ENCODE measurements around the gene LLGL2.
"Not testable (repeated sequence)": the region's sequence is repeated elsewhere in the genome, so short reads cannot be mapped to it uniquely, and the experiment has no call there.

The LLGL2 gene

DNA sequence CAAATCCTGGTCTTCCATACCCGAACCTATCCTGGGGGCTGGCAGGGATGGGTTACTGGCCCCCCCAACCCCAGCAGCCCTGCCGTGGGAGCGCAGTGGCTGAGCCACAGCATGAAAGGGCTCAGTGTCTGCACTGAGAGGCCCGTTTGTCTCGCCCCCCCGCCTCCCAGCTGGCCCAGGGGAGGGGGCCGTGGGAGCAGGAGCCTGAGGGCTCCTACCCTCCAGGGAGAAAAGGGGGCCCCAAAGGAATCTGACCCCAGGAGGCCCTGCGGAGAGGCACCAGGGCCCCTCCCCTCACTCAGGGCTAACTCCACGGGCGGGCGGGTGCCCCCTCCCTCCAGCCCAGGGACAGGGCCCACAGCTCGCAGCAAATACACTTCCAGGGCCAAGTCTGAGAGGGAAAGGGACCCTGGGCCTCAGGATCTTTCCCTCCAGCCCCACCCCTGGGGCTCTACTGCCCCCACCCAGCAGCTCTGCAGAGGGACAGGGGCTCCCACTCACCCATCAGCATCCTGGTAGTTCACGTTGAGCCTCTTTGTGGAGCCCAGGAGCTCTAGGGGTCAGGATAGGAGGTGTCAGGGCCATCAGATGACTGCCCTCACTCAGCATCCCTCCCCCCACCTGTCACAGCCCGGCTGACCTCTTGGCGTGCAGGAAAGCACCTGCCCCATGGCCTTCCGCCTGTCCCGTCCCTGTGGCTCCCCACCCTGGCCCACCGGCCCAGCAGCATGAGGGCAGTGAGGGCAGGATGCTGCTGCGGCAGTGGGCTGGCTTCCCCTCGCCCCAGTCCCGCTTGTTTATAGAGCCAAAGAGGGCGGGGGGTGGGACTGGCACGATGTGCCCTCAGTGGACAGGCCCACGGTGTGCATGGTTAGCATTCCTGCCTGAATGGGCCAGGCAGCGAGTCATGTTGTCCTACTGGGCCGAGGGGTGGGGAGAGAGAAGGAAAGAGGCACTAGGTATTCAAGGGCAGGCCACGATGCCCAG is 17.5 kb upstream of the LLGL2 start:
- no peak for DNase-seq (ENCODE audit: low read depth, low spot score)

DNA sequence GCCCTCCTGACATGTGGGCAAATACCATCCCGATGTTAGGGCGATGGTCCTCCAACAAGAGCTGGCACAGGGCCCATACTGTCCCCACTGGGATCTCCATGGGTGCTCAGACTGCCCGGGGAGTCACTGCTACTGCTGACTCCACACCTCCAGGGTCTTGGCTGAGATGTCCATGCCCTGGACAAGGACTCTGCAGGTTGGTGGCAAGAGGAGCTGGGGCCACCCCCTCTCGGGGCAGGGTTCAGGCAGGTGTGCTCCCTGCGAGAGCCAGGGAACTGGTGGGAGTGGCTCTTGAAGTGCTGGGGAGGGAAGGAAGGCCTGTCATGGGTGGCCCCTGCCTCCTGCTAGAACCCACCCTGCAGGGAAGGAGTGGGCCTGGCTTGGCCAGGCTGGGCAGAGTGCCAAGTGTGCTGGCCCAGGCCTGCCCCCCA is 16.6 kb upstream of the LLGL2 start:
- no peak for DNase-seq (ENCODE audit: low read depth, low spot score)

DNA sequence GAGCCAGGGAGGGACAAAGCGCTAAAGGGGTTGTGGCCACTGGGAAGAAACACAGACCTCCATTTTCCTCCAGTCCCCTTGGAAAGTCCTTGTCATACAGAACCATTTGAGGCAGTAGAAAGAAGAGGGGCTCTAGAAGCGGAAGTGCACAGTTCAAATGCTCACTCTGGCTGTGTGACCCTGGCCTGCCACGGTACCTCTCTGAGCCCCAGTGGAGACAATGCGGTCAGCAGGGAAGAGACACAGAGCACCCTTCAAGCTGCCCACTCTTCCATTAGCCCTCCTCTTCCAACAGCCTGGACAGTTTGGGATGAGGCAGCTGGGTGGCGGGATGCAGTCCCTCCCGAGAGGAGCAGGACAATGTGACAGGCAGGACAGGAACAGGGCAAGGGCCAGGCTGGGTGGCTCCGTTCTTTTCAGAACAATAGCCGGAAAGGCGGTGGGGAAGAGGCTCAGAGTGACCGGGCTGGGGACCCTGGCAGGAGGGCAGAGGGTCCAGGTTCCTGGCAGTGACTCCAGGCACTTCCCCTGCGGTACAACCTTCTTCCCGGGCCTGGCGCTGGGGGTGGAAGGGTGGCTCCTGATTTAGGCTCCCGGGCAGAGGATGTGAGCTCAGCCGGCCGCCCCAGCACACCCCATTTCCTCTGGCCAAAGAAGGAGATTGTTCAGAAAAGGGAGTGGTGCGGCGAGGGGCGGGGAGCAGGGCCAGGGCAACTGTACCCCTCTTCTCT is 15.8 kb upstream of the LLGL2 start:
- no peak for DNase-seq (ENCODE audit: low read depth, low spot score)

DNA sequence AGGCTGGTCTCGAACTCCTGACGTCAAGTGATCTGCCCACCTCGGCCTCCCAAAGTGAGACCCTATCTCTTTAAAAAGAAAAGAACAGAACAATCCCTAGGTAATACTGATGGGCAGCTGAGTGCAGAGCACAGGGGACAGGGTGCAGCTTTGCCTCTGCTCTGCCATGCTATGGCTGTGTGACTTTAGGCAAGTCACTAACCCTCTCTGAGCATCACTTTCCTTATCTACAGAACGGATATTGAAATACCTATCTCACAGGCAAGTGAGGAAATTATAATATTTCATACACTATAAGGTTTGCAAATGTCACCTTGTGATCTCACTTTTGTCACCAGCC is 14.3 kb upstream of the LLGL2 start:
- DNase-seq (ENCODE audit: low read depth, low spot score) = no peak

DNA sequence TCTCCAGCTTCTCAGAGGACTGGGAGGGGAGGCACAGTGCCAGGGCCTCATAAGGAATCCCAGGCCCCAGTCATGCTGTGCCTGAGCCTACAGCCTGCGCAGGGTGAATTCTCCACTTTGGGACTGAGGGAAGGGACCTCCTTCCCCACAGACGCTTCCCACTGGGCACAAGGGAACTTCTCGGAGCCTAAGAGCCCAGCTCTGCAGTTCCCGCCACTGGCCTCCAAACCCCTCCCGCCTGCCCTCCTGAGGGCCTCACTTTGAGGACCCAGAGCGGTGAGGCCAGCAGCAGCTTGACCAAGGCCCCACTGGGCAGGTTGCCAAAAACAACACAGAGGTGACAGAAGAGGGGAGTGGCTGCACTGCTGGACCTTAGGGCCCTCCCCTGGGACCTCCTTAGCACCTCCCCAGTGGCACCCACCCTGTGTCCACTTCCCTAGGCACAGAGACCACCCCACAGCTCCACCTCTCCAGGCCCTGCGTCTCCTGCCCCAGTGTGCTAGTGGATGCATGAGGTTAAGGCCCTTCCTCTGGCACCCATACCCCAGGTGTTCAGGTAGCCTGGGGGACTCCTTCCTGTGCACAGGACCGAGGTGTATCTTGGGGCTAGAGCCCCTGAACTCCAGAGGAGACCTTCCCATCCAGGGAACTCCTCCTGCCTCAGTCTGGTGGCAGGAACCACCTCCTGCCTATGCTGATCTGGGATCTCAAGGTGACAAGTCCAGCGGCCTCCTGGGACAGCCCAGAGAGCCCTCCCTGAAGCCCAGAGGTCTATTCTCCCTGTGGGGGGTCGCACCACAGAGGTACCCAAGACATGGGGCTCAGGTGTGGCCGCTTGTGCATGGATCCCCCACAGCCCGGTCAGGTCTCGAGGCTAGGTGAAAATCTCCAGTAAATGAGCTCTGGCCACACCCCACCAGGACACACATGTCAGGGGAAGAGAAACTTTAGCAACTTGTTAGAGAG is 13.6 kb upstream of the LLGL2 start:
- DNase-seq (ENCODE audit: low read depth, low spot score) = no peak

DNA sequence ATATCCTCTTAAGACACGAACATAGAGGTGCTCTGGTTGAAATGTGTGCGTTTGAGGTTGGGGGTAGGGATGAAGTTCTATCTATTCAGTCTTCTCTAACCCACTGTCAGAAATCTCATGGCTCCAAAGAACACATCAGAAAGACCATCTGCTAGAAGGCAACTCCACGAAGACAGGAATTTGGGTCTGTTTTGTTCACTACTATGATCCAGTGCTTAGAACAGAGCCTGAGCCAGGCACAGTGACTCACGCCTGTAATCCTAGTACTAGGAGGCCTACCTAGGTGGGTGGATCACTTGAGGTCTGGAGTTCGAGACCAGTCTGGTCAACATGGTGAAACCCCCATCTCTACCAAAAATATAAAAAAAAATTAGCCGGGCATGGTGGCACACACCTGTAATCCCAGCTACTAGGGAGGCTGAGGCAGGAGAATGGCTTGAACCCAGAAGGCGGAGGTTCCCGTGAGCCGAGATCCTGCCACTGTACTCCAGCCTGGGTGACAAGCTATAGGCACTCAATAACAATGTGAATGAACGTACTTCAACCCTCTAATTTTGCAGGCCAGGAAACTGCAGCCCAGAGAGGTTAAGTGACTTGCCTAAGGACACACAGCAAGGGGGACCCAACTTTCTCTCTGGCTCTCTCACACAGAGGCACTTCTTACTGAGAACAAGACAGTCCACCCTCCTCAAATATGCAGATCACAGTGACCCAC is 12.4 kb upstream of the LLGL2 start:
- no peak for DNase-seq (ENCODE audit: low read depth, low spot score)

DNA sequence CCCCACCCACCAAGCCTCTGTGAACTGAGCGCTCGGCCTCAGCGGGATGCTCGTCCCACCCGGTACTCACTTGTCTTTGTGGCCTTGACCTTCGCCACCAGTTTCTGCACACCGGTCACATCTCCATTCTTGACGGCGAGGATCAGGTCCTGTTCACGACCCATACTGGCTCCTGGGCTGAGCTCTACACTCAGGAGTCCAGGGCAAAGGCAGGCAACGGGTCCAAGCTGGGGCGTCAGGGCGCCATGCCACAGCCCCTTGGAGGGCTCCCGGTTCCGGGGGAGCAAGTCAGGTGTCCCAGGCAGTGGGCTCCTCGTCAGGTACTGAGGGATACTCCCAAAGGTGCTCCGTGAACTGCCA is 11.9 kb upstream of the LLGL2 start:
- no peak for DNase-seq (ENCODE audit: low read depth, low spot score)

DNA sequence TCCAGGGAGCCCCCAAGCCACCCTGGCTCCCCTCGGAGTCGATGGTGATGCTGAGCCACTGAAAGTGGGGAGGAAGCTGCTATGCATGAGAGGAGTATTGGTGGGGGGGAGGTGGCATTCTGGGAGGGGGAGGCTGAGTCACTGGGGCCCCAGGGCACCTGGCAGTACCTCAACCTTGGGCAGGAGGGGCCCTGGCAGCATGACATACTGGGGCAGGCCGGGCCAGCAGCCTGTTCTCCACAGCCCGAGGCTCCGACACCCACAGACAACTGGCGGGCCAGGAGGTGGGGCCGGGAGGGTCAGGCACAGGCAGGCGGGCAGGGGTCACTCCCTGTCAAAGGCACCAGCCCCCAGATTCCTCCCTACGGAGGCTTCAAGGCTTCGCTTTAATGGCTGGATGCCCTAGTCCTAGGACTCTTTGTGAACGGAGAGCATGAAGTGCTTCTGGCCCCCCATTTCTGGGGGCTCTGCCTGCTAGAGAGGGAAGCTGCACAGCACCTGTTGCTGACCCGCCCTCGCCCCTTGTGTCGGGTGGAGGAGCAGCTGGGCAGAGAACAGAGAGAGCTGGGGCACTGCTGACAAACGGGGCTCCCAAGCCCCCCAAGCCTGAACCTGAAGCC is 11.1 kb upstream of the LLGL2 start:
- DNase-seq (ENCODE audit: low read depth, low spot score) = no peak

DNA sequence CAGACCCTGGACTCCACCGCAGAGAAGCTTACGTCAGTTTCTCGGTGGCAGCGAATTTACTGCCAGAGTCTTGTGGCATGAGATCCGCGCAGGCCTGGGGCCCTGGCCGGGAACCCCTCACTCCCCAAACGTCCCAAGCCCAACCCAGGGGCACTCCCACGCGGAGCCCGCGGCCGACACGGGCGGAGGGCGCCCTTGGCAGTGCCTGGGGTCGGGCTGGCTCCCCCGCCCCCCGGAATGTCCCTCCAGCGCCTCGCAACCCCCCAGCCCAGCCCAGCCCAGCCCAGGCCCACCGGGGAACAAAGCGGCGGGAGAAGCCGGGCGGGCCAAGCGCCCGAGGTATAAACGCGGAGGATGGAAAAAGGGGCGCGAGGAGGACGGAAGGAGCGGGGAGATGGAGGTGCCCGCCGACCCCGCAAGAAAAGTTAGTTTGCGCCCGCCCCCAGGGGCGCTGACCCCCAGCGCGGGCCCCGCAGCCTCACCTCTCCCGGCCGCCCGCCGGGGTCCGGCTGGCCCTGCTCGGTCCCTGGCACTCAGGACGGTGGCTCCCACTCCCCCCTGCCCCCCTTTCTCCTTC is 10.5 kb upstream of the LLGL2 start:
- no peak for DNase-seq (ENCODE audit: low read depth, low spot score)

DNA sequence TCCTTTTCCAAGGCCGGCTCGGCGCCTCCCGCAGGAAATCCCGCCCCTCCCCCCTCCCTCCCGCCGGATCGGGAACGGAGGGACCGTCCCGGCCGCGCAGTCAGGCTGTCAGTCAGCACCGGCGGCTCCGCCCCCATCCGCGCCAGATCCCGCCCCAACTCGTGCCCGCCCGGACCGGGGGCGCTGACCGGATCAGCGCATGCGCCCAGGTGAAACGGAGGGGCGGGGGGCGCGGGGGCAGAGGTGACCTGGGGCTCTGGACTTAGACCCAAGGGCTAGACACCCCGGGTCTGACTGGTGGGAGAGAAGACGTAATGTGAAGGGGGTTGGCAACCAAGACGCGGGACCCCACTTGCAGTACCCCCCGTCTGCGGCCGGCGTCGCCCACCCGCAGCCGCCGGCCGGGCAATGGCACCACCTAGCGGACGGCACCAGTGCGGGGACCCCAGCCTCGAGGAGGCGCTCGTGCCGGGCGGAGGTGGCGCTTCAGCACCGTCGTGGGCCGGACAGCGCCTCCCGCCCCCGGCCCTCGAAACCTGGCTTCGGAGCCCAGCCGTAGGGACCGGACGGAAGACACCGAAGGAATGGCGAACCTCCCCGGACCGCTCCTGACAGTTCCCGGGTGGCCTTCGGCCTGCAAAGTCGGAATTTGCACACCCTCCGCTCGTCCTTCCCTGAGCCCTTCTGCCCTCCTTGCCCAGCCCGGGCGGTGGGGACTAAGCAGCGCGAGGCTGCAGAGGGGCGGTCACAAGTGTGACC is 9.8 kb upstream of the LLGL2 start, which contains the start of gene CASKIN2:
Gene CASKIN2 (minus strand): TSS at position 42 of the 759 bp plus-strand sequence. CDS start 1,733 bp downstream, outside the sequence.
- peak; percentile 65 for DNase-seq (ENCODE audit: low read depth, low spot score)

DNA sequence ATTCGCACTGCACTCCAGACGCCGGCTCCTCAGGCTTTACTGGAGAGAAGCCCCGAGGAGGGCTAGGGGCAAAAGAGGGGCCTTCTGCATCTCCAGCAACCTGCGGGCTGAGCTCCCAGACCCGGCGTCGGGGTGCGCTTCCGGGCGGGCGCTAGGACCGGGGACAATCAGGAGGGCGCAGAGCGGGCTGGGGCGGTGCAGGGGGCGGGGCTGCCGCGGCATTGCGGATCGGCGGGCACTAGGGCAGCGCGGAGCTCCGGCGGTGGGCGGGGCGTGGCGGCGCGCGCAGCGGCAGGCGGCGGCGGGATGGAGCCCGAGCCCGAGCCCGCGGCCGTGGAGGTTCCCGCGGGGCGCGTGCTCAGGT is 9.3 kb upstream of the LLGL2 start, which contains the start of gene TSEN54:
Gene TSEN54 (plus strand): TSS at position 274 of the 364 bp plus-strand sequence. CDS start 33 bp downstream, at position 307.
- peak; percentile 64 for DNase-seq (ENCODE audit: low read depth, low spot score)

DNA sequence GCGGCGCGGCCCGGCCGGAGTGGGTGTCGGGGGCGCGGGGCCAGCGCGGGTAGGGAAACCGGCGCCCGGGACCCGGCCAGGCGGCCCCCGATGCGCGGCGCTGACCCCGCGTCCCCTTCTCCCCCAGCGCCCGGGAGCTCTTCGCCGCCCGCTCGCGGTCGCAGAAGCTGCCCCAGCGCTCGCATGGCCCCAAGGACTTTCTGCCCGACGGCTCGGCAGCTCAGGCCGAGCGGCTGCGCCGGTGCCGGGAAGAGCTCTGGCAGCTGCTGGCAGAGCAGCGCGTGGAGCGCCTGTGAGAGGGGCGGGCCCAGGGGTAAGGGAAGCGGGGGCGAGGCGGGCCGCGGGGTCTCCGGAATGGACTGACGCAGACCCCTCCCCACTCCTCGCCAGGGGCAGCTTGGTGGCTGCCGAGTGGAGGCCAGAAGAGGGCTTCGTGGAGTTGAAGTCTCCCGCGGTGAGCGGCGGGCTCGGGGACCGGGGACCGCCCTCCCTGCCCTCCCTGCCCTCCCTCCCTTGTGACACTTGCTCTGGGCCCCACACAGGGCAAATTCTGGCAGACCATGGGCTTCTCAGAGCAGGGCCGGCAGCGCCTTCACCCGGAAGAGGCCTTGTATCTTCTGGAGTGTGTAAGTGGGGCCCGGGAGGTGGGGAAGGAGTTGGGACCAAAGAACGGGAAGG is 8.7 kb upstream of the LLGL2 start:
- no peak for DNase-seq (ENCODE audit: low read depth, low spot score)

DNA sequence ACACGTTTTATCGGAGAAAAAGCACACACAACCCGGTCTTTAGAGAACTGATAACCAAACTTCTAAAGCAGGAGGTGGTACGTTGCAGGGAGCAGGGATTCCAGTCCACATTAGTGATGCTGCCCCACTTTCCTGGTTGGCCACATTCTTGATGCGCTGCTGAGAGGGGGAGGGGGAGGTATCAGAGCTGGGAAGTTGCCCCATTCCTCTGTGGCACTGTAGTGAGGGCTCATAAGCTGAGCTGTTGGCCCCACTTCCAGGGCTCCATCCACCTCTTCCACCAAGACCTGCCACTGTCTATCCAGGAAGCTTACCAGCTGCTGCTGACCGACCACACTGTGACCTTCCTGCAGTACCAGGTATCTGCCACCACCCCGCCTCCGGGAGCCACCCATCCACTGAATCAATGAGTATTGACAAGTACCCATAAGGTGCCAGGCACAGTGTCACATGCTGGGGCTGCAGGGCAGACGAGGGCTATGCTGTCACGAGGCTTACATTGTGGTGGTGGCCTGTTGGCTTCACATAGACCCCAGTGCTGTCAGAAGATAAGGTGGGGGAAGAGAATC is 8.1 kb upstream of the LLGL2 start:
- DNase-seq (ENCODE audit: low read depth, low spot score) = no peak

DNA sequence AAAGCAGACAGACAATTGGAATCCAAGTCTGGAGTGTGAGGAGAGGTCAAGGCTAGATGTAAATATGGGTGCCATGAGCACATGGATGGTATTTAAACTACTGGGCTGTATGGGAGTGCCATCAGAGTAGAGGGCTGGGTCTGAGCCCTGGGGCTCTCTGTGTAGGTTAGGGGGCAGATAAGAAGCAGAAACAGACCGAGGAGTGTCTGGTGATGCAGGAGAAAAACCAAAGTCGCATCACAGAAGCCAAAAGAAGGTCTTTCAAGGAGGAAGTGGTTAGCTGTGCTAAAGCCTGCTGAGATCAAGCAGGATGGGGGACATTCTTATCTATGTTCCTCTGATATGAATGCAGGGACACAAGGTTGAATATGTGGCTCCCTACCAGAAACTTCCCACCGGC is 7.3 kb upstream of the LLGL2 start:
- DNase-seq (ENCODE audit: low read depth, low spot score) = no peak

DNA sequence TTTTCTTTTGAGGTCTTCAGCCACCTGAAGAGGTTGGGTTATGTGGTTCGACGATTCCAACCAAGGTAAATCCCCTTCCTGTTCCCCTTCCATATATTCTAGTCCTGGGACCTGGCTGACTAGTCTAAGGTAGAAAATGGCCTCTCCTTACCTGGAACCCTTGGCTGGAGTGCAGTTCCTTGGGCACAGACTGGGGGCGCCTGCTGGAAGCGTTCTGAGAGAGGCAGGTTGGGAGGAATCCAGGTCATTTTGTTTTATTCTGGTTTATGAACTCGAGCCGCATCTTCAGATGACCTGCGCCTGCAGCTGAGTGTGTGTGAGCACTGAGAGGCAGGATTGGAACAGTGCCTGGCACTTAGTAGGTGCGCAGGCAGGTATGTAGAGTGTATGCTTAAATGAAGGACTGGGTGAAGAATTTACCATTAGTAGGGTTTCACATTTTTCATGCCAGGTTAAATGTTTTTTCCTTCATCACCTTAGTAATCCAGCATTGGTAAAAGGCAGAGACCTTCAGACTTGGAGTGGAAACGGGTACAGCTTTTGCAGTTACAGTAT is 6.4 kb upstream of the LLGL2 start:
- DNase-seq (ENCODE audit: low read depth, low spot score) = no peak

DNA sequence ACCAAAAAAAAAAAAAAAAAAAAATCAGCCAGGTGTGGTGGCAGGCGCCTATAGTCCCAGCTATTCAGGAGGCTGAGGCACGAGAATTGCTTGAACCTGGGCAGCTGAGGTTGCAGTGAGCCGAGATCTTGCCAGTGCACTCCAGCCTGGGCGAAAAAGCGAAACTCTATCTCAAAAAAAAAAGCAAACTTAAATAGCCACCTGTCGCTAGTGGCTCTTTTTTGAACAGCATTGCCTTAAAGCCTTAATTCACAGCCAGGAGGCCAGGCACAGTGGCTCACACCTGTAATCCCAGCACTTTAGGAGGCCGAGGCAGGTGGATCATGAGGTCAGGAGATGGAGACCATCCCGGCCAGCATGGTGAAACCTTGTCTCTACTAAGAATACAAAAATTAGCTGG is 5.1 kb upstream of the LLGL2 start:
- DNase-seq (ENCODE audit: low read depth, low spot score) = not testable (repeated sequence)

DNA sequence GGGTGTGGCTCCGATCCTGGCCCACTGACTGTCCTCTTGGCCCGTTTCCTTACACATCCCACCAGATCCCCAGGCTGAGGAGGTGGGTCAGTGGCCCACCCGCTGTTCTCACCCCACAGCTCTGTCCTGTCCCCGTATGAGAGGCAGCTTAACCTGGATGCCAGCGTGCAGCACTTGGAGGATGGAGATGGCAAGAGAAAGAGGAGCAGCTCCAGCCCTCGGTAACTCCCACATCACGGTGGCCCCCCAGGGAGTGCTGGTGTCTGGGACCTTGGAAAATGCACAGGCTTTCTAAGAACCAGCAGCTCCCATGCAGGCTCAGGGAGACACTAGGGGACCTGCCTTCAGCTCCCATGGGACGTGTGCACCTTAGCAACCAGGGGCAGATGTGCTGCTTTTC is 4.2 kb upstream of the LLGL2 start:
- DNase-seq (ENCODE audit: low read depth, low spot score) = no peak

Data from smooth muscle cell of the brain vasculature (primary cell).